PC-3 (cell line): ENCODE measurements around the gene MKNK1. TPM values are rescaled to one million over a fixed set of nuclear protein-coding genes. Genes with fewer than 3 reads are reported as not detected.

Source experiments
- ATAC-seq: fragments of 200-7000 bp; cut with Tn5 transposase; 2 replicates; pipeline ENCODE4 v1.9.1; 2020; ENCODE audit warnings: mild to moderate bottlenecking, moderate library complexity
- BruUV-seq: library from RNA; stranded (reverse); fragments of 400-500 nt; replicated peaks from 2 replicates; lab custom pipeline; 2021; lab: Mats Ljungman, UMichigan
- CTCF ChIA-PET: fragments of 300-600 bp; sonication (Branson Sonifier 250); formaldehyde crosslinking; loops from one replicate; lab custom pipeline; 2022; ENCODE audit warnings: antibody characterized with exemption; lab: Charles Lee
- POLR2A ChIA-PET: fragments of 300-600 bp; sonication (Branson Sonifier 250); formaldehyde crosslinking; loops from one replicate; lab custom pipeline; 2022; ENCODE audit warnings: antibody characterized with exemption; ENCODE audit not compliant: unreplicated experiment; lab: Charles Lee
- DNase-seq: peaks from one replicate; pipeline ENCODE4 v3.0.0-alpha.2; 2015
- H2AFZ ChIP-seq: fragments of 300-600 bp; sonication (generic); 2 replicates; pipeline ENCODE4 v1.6.0; 2016; ENCODE audit warnings: antibody characterized with exemption, low read length
- H3F3A ChIP-seq: fragments of 300-600 bp; sonication (generic); one replicate; pipeline ENCODE4 v1.6.0; 2017; ENCODE audit warnings: antibody characterized with exemption, low read length, control low read depth, mild to moderate bottlenecking; ENCODE audit not compliant: unreplicated experiment
- H3K27ac ChIP-seq: fragments of 300-600 bp; sonication (generic); 2 replicates; pipeline ENCODE4 v1.5.1; 2016; ENCODE audit warnings: mild to moderate bottlenecking, low read length
- H3K27me3 ChIP-seq: fragments of 300-600 bp; sonication (generic); 2 replicates; pipeline ENCODE4 v1.6.1; 2016; ENCODE audit warnings: low read length, mixed read lengths
- H3K36me3 ChIP-seq: fragments of 300-600 bp; sonication (generic); 2 replicates; pipeline ENCODE4 v1.6.1; 2016; ENCODE audit warnings: low read depth, mixed run types, low read length, mixed read lengths
- H3K4me1 ChIP-seq: fragments of 300-600 bp; sonication (generic); 2 replicates; pipeline ENCODE4 v1.5.1; 2016; ENCODE audit warnings: low read length; ENCODE audit not compliant: insufficient read depth
- H3K4me2 ChIP-seq: fragments of 300-600 bp; sonication (generic); 2 replicates; pipeline ENCODE4 v1.6.0; 2016; ENCODE audit warnings: low read length
- H3K4me3 ChIP-seq: fragments of 300-600 bp; sonication (generic); 2 replicates; pipeline ENCODE4 v1.5.1; 2016; ENCODE audit warnings: mild to moderate bottlenecking, low read length, mixed read lengths
- H3K79me2 ChIP-seq: fragments of 300-600 bp; sonication (generic); 2 replicates; pipeline ENCODE4 v1.6.1; 2017; ENCODE audit warnings: low read length, mixed read lengths
- H3K9ac ChIP-seq: fragments of 300-600 bp; sonication (generic); 2 replicates; pipeline ENCODE4 v1.6.0; 2016; ENCODE audit warnings: mild to moderate bottlenecking, low read length
- H3K9me2 ChIP-seq: fragments of 300-600 bp; sonication (generic); replicated peaks from 2 replicates; pipeline ENCODE4 v1.6.1; 2016; ENCODE audit warnings: mixed run types, low read length, mixed read lengths
- H3K9me3 ChIP-seq: fragments of 300-600 bp; sonication (generic); 2 replicates; pipeline ENCODE4 v1.6.1; 2016; ENCODE audit warnings: low read length, mixed read lengths
- H4K20me1 ChIP-seq: fragments of 300-600 bp; sonication (generic); 2 replicates; pipeline ENCODE4 v1.6.1; 2016; ENCODE audit warnings: low read length, mixed read lengths
- CTCF ChIP-seq: fragments of 300-600 bp; sonication (generic); conservative IDR thresholded peaks from 2 replicates; pipeline ENCODE4 v1.5.1; 2017; ENCODE audit warnings: antibody characterized with exemption, low read depth, mild to moderate bottlenecking, low read length
- EZH2 ChIP-seq: fragments of 300-600 bp; sonication (generic); IDR thresholded peaks from one replicate; pipeline ENCODE4 v1.6.1; 2017; ENCODE audit warnings: antibody characterized with exemption, mild to moderate bottlenecking, low read length; ENCODE audit not compliant: unreplicated experiment
- EZH2phosphoT487 ChIP-seq: fragments of 300-600 bp; sonication (generic); IDR thresholded peaks from 2 replicates; pipeline ENCODE4 v1.6.1; 2018; ENCODE audit warnings: mild to moderate bottlenecking, antibody characterized with exemption, low read length, borderline replicate concordance
- intact Hi-C: fragments of 100-400 bp; cut with micrococcal nuclease; formaldehyde crosslinking; loops from 2 replicates; pipeline ENCODE4 v1.9.0; 2023
- total RNA-seq: library from RNA; depleted of rRNA; stranded (reverse); fragments of >200 nt; gene quantifications from 2 replicates; pipeline ENCODE4 v1.2.3, GENCODE V29; 2014

Gene MKNK1
- total RNA-seq, 1 experiment from 2014 or later: 36.8 TPM

GRCh38 chr1:46569884-46570725, 34.0 kb downstream of the MKNK1 start:
- Histone ChIP-seq H3K4me2 (no peak overlapping the region), H2AFZ (no peak overlapping the region), H3K4me1 (peaks cover 5% of the 10 kb centered on the region; the same call in 1 of the 2 replicates), H3K9me3 (no peaks in the 10 kb centered on the region), H3K4me3 (no peak overlapping the region), H3K27ac (no peak overlapping the region), H3K36me3 (no peaks in the 10 kb centered on the region; the same call in 1 of the 2 replicates), H3K9me2 (no peaks in the 10 kb centered on the region), H3K9ac (no peak overlapping the region), H4K20me1 (no peaks in the 10 kb centered on the region), H3K79me2 (no peaks in the 10 kb centered on the region), H3F3A (no peaks in the 10 kb centered on the region), H3K27me3 (no peaks in the 10 kb centered on the region)
- no peak for DNase-seq
- intact Hi-C loops: no loop called here
- TF ChIP-seq CTCF: no peak
- TF ChIP-seq EZH2phosphoT487: no peak
- no peak for TF ChIP-seq EZH2
- no TSS peak for BruUV-seq
- ChIA-PET CTCF (no interaction called here), POLR2A (no interaction called here)
- ATAC-seq: no peak

GRCh38 chr1:46569116-46569515, 35.0 kb downstream of the MKNK1 start:
- no peak overlapping the region for H3K27ac ChIP-seq

More at GRCh38 chr1:46569116-46569515, 35.0 kb downstream of the MKNK1 start:
- DNase-seq (no peak), ATAC-seq (no peak)
- H3F3A ChIP-seq: no peaks in the 10 kb centered on the region
- no peaks in the 10 kb centered on the region for H4K20me1 ChIP-seq
- no peaks in the 10 kb centered on the region for H3K9me2 ChIP-seq
- no TSS peak for BruUV-seq
- H3K79me2 ChIP-seq: no peaks in the 10 kb centered on the region
- intact Hi-C loops: no loop called here
- peaks cover 5% of the 10 kb centered on the region; the same call in 1 of the 2 replicates for H3K4me1 ChIP-seq
- no peak overlapping the region for H3K4me2 ChIP-seq
- ChIA-PET POLR2A (no interaction called here), CTCF (no interaction called here)
- H3K36me3 ChIP-seq: peaks cover 2% of the 10 kb centered on the region; the same call in 1 of the 2 replicates
- H3K27me3 ChIP-seq: no peaks in the 10 kb centered on the region
- TF ChIP-seq CTCF (no peak), EZH2phosphoT487 (no peak), EZH2 (no peak)
- H3K9ac ChIP-seq: no peak overlapping the region
- no peaks in the 10 kb centered on the region for H3K9me3 ChIP-seq
- H3K4me3 ChIP-seq: no peak overlapping the region
- no peak overlapping the region for H2AFZ ChIP-seq
